Measurements from ENCODE around the gene CHRND. TPM values are rescaled to one million over a fixed set of nuclear protein-coding genes. Genes with fewer than 3 reads are reported as not detected.
A peak's percentile ranks its signal among the peaks of the same experiment; 100 is the strongest.

Gene CHRND
- total and polyA plus RNA-seq, 2 of the 13 experiments (the other 11 are each of a cell fraction or from before 2014, with no cell fraction given): 0.18 TPM; not detected in 1

- TF ChIP-seq ZNF34 (CRISPR knock-in tag; IDR thresholded peaks at IDR 0.05; ENCODE audit: borderline replicate concordance) (no peak), ZFP91 (CRISPR knock-in tag; IDR thresholded peaks at IDR 0.05; ENCODE audit: borderline replicate concordance) (peak; percentile 81; the same call in 1 of the 2 replicates), SALL2 (CRISPR knock-in tag; IDR thresholded peaks at IDR 0.05) (no peak), ZBTB3 (CRISPR knock-in tag; IDR thresholded peaks at IDR 0.05; ENCODE audit: borderline replicate concordance, low read depth) (no peak), ZHX1 (CRISPR knock-in tag; IDR thresholded peaks at IDR 0.05; ENCODE audit: low read depth) (0 out of 2 replicates have a peak, but pooled peaks have one; percentile 29), REL (CRISPR knock-in tag; conservative IDR thresholded peaks at IDR 0.05) (no peak), ZNF563 (CRISPR knock-in tag; IDR thresholded peaks at IDR 0.05) (no peak), MYNN (CRISPR knock-in tag; IDR thresholded peaks at IDR 0.05; ENCODE audit: low read depth) (no peak), ZFP41 (CRISPR knock-in tag; IDR thresholded peaks at IDR 0.05; ENCODE audit: borderline replicate concordance) (no peak), PATZ1 (CRISPR knock-in tag; IDR thresholded peaks at IDR 0.05) (peak; percentile 51; the same call in 1 of the 2 replicates), E2F1 (CRISPR knock-in tag; IDR thresholded peaks at IDR 0.05) (no peak), TGIF2 (CRISPR knock-in tag; IDR thresholded peaks at IDR 0.05) (no peak), SKIL (CRISPR knock-in tag; IDR thresholded peaks at IDR 0.05; ENCODE audit: borderline replicate concordance) (no peak), MTF2 (CRISPR knock-in tag; IDR thresholded peaks at IDR 0.05; ENCODE audit: borderline replicate concordance) (peak; percentile 85; the same call in 1 of the 2 replicates), JUND (CRISPR knock-in tag; IDR thresholded peaks at IDR 0.05) (no peak)
- TF ChIP-seq, protein P1, sequence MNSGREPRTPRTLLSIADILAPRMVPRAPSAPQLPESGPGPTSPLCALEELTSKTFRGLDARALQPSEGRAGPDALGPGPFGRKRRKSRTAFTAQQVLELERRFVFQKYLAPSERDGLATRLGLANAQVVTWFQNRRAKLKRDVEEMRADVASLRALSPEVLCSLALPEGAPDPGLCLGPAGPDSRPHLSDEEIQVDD (CRISPR knock-in tag; IDR thresholded peaks at IDR 0.05; ENCODE audit: borderline replicate concordance): no peak
Observed at GRCh38 chr2:232523682-232524597, 2.0 kb upstream of the CHRND start (continued).
